ENCODE results near the gene TLR4. TPM values are rescaled to one million over a fixed set of nuclear protein-coding genes. Genes with fewer than 3 reads are reported as not detected.

Gene TLR4
- total RNA-seq, 1 experiment from 2014 or later = 7.3 TPM

GRCh38 chr9:117703537-117703936 is 666 bp upstream of the TLR4 start:
- peak overlapping the region; percentile 74 for H3K4me2 ChIP-seq (ENCODE audit: low read depth, low read length, poor library complexity, severe bottlenecking)
- peak overlapping the region; percentile 74 for H3K27ac ChIP-seq (ENCODE audit: low read length)
- H3K9ac ChIP-seq (ENCODE audit: low read length) = peak overlapping the region; percentile 38

GRCh38 chr9:117704597-117704996 is 394 bp downstream of the TLR4 start:
- Histone ChIP-seq H3K79me2 (ENCODE audit: low read length) (no peaks in the 10 kb centered on the region), H3K9me3 (ENCODE audit: low read length) (no peaks in the 10 kb centered on the region), H3K36me3 (ENCODE audit: insufficient read depth, low read length) (no peaks in the 10 kb centered on the region), H4K20me1 (ENCODE audit: insufficient read depth, low read depth, low read length) (no peaks in the 10 kb centered on the region), H3K4me1 (ENCODE audit: low read length) (peaks cover 26% of the 10 kb centered on the region), H3K4me3 (ENCODE audit: low read length) (peak overlapping the region; percentile 56), H3K9ac (ENCODE audit: low read length) (peak overlapping the region; percentile 68), H3K27ac (ENCODE audit: low read length) (peak overlapping the region; percentile 74), H3K27me3 (ENCODE audit: low read length) (no peaks in the 10 kb centered on the region), H2AFZ (ENCODE audit: low read length) (peak overlapping the region; percentile 38), H3K9me2 (replicated peaks; ENCODE audit: insufficient read depth, low read length) (no peaks in the 10 kb centered on the region), H3K4me2 (ENCODE audit: low read depth, low read length, poor library complexity, severe bottlenecking) (peak overlapping the region; percentile 74)
- no peak for DNase-seq

More at GRCh38 chr9:117703537-117703936, 666 bp upstream of the TLR4 start:
- no peaks in the 10 kb centered on the region for H3K36me3 ChIP-seq (ENCODE audit: insufficient read depth, low read length)
- H3K4me3 ChIP-seq (ENCODE audit: low read length) = peak overlapping the region; percentile 42
- DNase-seq = peak; percentile 41
- H3K9me3 ChIP-seq (ENCODE audit: low read length) = no peaks in the 10 kb centered on the region
- no peaks in the 10 kb centered on the region for H3K79me2 ChIP-seq (ENCODE audit: low read length)
- peaks cover 26% of the 10 kb centered on the region for H3K4me1 ChIP-seq (ENCODE audit: low read length)
- no peaks in the 10 kb centered on the region for H3K9me2 ChIP-seq (replicated peaks; ENCODE audit: insufficient read depth, low read length)
- H3K27me3 ChIP-seq (ENCODE audit: low read length) = no peaks in the 10 kb centered on the region
- H2AFZ ChIP-seq (ENCODE audit: low read length) = peak overlapping the region; percentile 47; the same call in 1 of the 2 replicates
- no peaks in the 10 kb centered on the region for H4K20me1 ChIP-seq (ENCODE audit: insufficient read depth, low read depth, low read length)

GRCh38 chr9:117705386-117705785 is 1.2 kb downstream of the TLR4 start:
- no peaks in the 10 kb centered on the region for H4K20me1 ChIP-seq (ENCODE audit: insufficient read depth, low read depth, low read length)
- H3K9ac ChIP-seq (ENCODE audit: low read length) = no peak overlapping the region
- no peak overlapping the region for H3K27ac ChIP-seq (ENCODE audit: low read length)

GRCh38 chr9:117706421-117707116 is 2.4 kb downstream of the TLR4 start:
- Histone ChIP-seq H3K79me2 (ENCODE audit: low read length) (no peaks in the 10 kb centered on the region), H3K27me3 (ENCODE audit: low read length) (no peaks in the 10 kb centered on the region), H3K9ac (ENCODE audit: low read length) (no peak overlapping the region), H3K27ac (ENCODE audit: low read length) (no peak overlapping the region), H3K4me1 (ENCODE audit: low read length) (peaks cover 26% of the 10 kb centered on the region), H4K20me1 (ENCODE audit: insufficient read depth, low read depth, low read length) (no peaks in the 10 kb centered on the region), H2AFZ (ENCODE audit: low read length) (no peak overlapping the region), H3K9me2 (replicated peaks; ENCODE audit: insufficient read depth, low read length) (no peaks in the 10 kb centered on the region), H3K9me3 (ENCODE audit: low read length) (no peaks in the 10 kb centered on the region), H3K36me3 (ENCODE audit: insufficient read depth, low read length) (no peaks in the 10 kb centered on the region), H3K4me2 (ENCODE audit: low read depth, low read length, poor library complexity, severe bottlenecking) (no peak overlapping the region), H3K4me3 (ENCODE audit: low read length) (no peak overlapping the region)
- no peak for DNase-seq

More at GRCh38 chr9:117705386-117705785, 1.2 kb downstream of the TLR4 start:
- Histone ChIP-seq H3K27me3 (ENCODE audit: low read length) (no peaks in the 10 kb centered on the region), H2AFZ (ENCODE audit: low read length) (no peak overlapping the region), H3K79me2 (ENCODE audit: low read length) (no peaks in the 10 kb centered on the region), H3K9me2 (replicated peaks; ENCODE audit: insufficient read depth, low read length) (no peaks in the 10 kb centered on the region), H3K9me3 (ENCODE audit: low read length) (no peaks in the 10 kb centered on the region), H3K4me2 (ENCODE audit: low read depth, low read length, poor library complexity, severe bottlenecking) (peak overlapping the region; percentile 74), H3K4me3 (ENCODE audit: low read length) (no peak overlapping the region), H3K36me3 (ENCODE audit: insufficient read depth, low read length) (no peaks in the 10 kb centered on the region), H3K4me1 (ENCODE audit: low read length) (peaks cover 26% of the 10 kb centered on the region)
- DNase-seq = no peak

GRCh38 chr9:117707561-117707960 is 3.4 kb downstream of the TLR4 start:
- no peak for DNase-seq
- Histone ChIP-seq H3K27ac (ENCODE audit: low read length) (no peak overlapping the region), H4K20me1 (ENCODE audit: insufficient read depth, low read depth, low read length) (no peaks in the 10 kb centered on the region), H3K4me1 (ENCODE audit: low read length) (peaks cover 26% of the 10 kb centered on the region), H3K9ac (ENCODE audit: low read length) (no peak overlapping the region), H3K27me3 (ENCODE audit: low read length) (no peaks in the 10 kb centered on the region), H3K4me2 (ENCODE audit: low read depth, low read length, poor library complexity, severe bottlenecking) (no peak overlapping the region), H3K36me3 (ENCODE audit: insufficient read depth, low read length) (no peaks in the 10 kb centered on the region), H2AFZ (ENCODE audit: low read length) (no peak overlapping the region), H3K9me3 (ENCODE audit: low read length) (no peaks in the 10 kb centered on the region), H3K9me2 (replicated peaks; ENCODE audit: insufficient read depth, low read length) (no peaks in the 10 kb centered on the region), H3K79me2 (ENCODE audit: low read length) (no peaks in the 10 kb centered on the region), H3K4me3 (ENCODE audit: low read length) (no peak overlapping the region)

- H3K9ac ChIP-seq (ENCODE audit: low read length) = no peak overlapping the region
- H3K36me3 ChIP-seq (ENCODE audit: insufficient read depth, low read length) = no peaks in the 10 kb centered on the region
- peaks cover 4% of the 10 kb centered on the region for H3K4me1 ChIP-seq (ENCODE audit: low read length)
- no peak overlapping the region for H3K4me3 ChIP-seq (ENCODE audit: low read length)
- no peak overlapping the region for H3K27ac ChIP-seq (ENCODE audit: low read length)
- H3K4me2 ChIP-seq (ENCODE audit: low read depth, low read length, poor library complexity, severe bottlenecking) = no peak overlapping the region
- no peaks in the 10 kb centered on the region for H3K27me3 ChIP-seq (ENCODE audit: low read length)
- H3K9me3 ChIP-seq (ENCODE audit: low read length) = no peaks in the 10 kb centered on the region
- DNase-seq = no peak
- H3K79me2 ChIP-seq (ENCODE audit: low read length) = no peaks in the 10 kb centered on the region
- H4K20me1 ChIP-seq (ENCODE audit: insufficient read depth, low read depth, low read length) = no peaks in the 10 kb centered on the region
- H3K9me2 ChIP-seq (replicated peaks; ENCODE audit: insufficient read depth, low read length) = no peaks in the 10 kb centered on the region
- no peak overlapping the region for H2AFZ ChIP-seq (ENCODE audit: low read length)
Observed at GRCh38 chr9:117709936-117710335, 5.7 kb downstream of the TLR4 start.

- no peaks in the 10 kb centered on the region for H3K79me2 ChIP-seq (ENCODE audit: low read length)
- DNase-seq = no peak
- H3K4me3 ChIP-seq (ENCODE audit: low read length) = no peak overlapping the region
- H2AFZ ChIP-seq (ENCODE audit: low read length) = no peak overlapping the region
- no peak overlapping the region for H3K27ac ChIP-seq (ENCODE audit: low read length)
- H3K9me3 ChIP-seq (ENCODE audit: low read length) = no peaks in the 10 kb centered on the region
- no peaks in the 10 kb centered on the region for H4K20me1 ChIP-seq (ENCODE audit: insufficient read depth, low read depth, low read length)
- H3K9me2 ChIP-seq (replicated peaks; ENCODE audit: insufficient read depth, low read length) = no peaks in the 10 kb centered on the region
- H3K4me1 ChIP-seq (ENCODE audit: low read length) = peaks cover 11% of the 10 kb centered on the region
- H3K27me3 ChIP-seq (ENCODE audit: low read length) = no peaks in the 10 kb centered on the region
- H3K9ac ChIP-seq (ENCODE audit: low read length) = no peak overlapping the region
- no peak overlapping the region for H3K4me2 ChIP-seq (ENCODE audit: low read depth, low read length, poor library complexity, severe bottlenecking)
- H3K36me3 ChIP-seq (ENCODE audit: insufficient read depth, low read length) = no peaks in the 10 kb centered on the region
Observed at GRCh38 chr9:117714282-117714681, 10.1 kb downstream of the TLR4 start.

GRCh38 chr9:117715411-117715989 is 11.3 kb downstream of the TLR4 start:
- Histone ChIP-seq H3K27me3 (ENCODE audit: low read length) (no peaks in the 10 kb centered on the region), H3K4me2 (ENCODE audit: low read depth, low read length, poor library complexity, severe bottlenecking) (no peak overlapping the region), H3K27ac (ENCODE audit: low read length) (no peak overlapping the region), H3K79me2 (ENCODE audit: low read length) (no peaks in the 10 kb centered on the region), H2AFZ (ENCODE audit: low read length) (no peak overlapping the region), H3K36me3 (ENCODE audit: insufficient read depth, low read length) (no peaks in the 10 kb centered on the region), H3K9me2 (replicated peaks; ENCODE audit: insufficient read depth, low read length) (no peaks in the 10 kb centered on the region), H3K4me3 (ENCODE audit: low read length) (no peak overlapping the region), H3K9ac (ENCODE audit: low read length) (no peak overlapping the region), H3K9me3 (ENCODE audit: low read length) (no peaks in the 10 kb centered on the region), H3K4me1 (ENCODE audit: low read length) (peaks cover 11% of the 10 kb centered on the region), H4K20me1 (ENCODE audit: insufficient read depth, low read depth, low read length) (no peaks in the 10 kb centered on the region)
- DNase-seq = no peak
